LNCAP (cell line): ENCODE data around the gene STON2.

ENCODE experiments used
- TF ChIP-seq, protein P1 (sequence below): fragments of 450-650 bp; IDR thresholded peaks from 2 replicates; pipeline ENCODE4 v1.5.1; 2017; ENCODE audit warnings: mild to moderate bottlenecking

The STON2 gene

DNA sequence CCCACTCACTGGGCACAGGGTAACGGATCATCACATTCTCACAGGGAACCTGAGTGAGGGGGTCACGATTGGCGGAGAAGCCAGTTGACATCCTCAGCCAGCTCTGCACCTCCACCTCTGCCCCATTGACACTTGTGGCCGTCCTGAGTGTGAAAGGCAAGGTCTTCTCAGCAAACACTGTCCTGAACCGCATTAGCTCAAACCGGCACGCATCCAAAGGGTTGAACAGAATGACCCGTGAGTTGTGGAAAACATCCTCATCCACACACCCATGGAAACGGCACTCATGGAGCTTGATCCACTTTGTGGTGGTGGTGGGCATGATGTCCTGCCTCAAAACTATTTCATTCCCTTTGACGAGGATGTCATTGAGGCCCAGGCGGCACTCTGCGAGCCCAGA is 123.0 kb downstream of the STON2 start:
- TF ChIP-seq, protein P1, sequence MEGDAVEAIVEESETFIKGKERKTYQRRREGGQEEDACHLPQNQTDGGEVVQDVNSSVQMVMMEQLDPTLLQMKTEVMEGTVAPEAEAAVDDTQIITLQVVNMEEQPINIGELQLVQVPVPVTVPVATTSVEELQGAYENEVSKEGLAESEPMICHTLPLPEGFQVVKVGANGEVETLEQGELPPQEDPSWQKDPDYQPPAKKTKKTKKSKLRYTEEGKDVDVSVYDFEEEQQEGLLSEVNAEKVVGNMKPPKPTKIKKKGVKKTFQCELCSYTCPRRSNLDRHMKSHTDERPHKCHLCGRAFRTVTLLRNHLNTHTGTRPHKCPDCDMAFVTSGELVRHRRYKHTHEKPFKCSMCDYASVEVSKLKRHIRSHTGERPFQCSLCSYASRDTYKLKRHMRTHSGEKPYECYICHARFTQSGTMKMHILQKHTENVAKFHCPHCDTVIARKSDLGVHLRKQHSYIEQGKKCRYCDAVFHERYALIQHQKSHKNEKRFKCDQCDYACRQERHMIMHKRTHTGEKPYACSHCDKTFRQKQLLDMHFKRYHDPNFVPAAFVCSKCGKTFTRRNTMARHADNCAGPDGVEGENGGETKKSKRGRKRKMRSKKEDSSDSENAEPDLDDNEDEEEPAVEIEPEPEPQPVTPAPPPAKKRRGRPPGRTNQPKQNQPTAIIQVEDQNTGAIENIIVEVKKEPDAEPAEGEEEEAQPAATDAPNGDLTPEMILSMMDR, result no peak

DNA sequence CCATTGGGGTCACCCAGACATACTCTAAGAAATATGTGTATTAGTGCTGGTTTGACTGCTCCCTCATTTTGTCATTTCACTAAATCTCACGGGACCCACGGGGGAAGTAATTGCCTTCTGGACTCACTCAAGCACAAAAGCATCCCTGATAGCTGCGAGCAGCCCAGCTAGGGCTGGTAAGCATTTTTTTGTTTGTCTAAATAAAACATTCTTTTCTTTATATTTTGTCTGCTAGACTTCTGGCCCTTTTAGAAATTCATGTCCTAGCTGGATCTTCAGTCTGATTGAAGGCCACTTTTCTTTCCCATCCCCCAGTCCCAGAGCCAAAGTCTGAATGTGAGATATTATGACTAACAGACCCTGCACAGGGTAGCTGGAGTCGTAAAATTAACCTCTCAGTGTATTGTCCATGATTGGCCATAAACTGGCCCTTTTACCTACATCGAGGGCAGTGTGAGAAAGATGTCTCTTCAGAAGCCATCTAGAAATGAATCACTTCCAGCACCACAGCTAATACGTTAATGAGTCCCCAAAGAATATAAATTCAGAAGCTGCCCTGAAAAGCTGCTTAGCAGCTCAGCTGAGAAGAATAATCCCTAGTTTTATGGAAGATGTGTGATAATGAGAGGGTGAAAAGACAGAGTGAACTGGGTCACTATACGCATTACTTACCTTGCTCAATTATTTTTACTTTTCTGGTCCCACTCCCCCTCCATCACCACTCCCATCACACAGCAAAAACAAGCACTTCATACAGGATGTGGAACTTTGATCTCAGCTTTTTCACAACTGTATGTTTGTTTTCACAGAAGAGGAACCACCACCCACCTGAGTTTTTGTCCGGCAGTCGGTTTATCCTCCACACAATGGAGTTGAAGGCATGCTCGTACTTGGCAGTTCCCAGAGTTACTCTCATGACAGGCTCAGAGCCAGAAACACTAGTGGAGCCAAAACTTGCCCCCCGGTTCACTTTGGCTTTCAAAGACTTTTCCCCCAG is 123.8 kb downstream of the STON2 start:
- TF ChIP-seq, protein P1, result no peak

- TF ChIP-seq, protein P1, result no peak
Observed at GRCh38 chr14:81275305-81276072, 124.6 kb downstream of the STON2 start.

DNA sequence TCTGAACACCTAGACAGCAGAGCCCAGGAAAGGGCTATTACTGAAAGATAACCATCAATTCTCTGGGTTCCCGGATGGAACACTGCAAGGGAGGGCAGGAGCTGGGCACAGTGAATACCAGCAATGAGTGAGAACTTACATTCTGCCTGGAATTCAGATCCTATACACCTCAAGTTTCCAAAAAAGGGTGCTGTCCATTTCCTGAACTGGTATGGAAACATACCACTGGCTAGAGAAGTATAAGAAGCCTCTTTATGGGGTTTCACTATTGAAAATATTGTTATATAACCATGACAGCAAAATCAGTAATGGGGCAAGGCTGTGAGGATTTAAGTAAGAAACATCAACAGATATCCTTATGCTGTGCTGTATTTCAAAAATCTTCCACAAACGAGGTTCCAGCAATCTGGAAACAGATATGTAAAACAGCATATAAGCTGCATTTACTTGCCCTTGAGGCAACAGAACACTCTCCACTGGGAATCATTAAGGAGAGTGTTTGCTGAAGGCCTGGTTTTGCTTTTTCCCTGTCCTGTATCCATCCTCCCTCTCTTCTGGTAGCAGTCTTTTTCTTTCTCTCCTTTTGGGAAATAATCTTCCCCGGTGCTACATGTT is 126.1 kb downstream of the STON2 start:
- TF ChIP-seq, protein P1, result no peak

- TF ChIP-seq, protein P1, result no peak
Observed at GRCh38 chr14:81273521-81273920, 126.6 kb downstream of the STON2 start.

DNA sequence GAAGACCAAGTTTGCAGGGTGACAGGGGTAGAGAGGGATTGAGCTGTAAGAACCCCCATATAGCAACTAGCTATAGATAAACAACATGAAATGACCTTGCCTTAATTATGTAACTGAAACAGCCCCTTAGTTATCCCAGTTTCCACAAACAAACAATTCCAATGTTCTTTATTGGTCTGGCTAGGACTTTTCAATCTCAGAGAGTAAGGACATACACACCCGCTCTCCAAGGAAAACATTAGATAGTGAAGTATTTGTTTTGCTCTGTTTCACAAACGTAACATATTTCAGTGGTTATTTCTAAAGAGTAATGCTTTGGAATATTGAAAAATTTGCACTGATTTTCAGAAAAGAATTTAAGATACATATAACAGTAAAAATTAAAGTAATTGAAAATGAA is 127.8 kb downstream of the STON2 start:
- TF ChIP-seq, protein P1, result no peak

- TF ChIP-seq, protein P1, result no peak
Observed at GRCh38 chr14:81269979-81270375, 130.1 kb downstream of the STON2 start.
